Mesendoderm (in vitro differentiated cells): ENCODE results near the gene CTDNEP1.
A peak's percentile ranks its signal among the peaks of the same experiment; 100 is the strongest.

Experiments
- DNase-seq: peaks from one replicate; pipeline ENCODE4 v3.0.0; 2013
- H2AK5ac ChIP-seq: 2 replicates; pipeline ENCODE4 v1.6.1; 2013; ENCODE audit warnings: low read length, inconsistent platforms
- H2BK120ac ChIP-seq: 2 replicates; pipeline ENCODE4 v1.6.1; 2013; ENCODE audit warnings: low read depth, mild to moderate bottlenecking, low read length, moderate library complexity, mixed read lengths
- H2BK15ac ChIP-seq: replicated peaks from 2 replicates; pipeline ENCODE4 v1.6.1; 2013; ENCODE audit warnings: low read depth, mild to moderate bottlenecking, moderate library complexity
- H2BK5ac ChIP-seq: 2 replicates; pipeline ENCODE4 v1.6.1; 2013; ENCODE audit warnings: low read length, inconsistent platforms
- H3K18ac ChIP-seq: 2 replicates; pipeline ENCODE4 v1.6.1; 2013; ENCODE audit warnings: mild to moderate bottlenecking, low read length, mixed read lengths
- H3K23ac ChIP-seq: one replicate; pipeline ENCODE4 v1.6.1; 2013; ENCODE audit warnings: low read length
- H3K27ac ChIP-seq: 2 replicates; pipeline ENCODE4 v1.5.1; 2013; ENCODE audit warnings: low read depth, mild to moderate bottlenecking, inconsistent platforms, low read length, moderate library complexity
- H3K27me3 ChIP-seq: 2 replicates; pipeline ENCODE4 v1.6.1; 2013; ENCODE audit warnings: low read length, control low read depth, mild to moderate bottlenecking, inconsistent platforms; ENCODE audit not compliant: insufficient read depth, poor library complexity
- H3K36me3 ChIP-seq: 2 replicates; pipeline ENCODE4 v1.6.1; 2013; ENCODE audit warnings: low read length, inconsistent platforms; ENCODE audit not compliant: control insufficient read depth, insufficient read depth
- H3K4ac ChIP-seq: one replicate; pipeline ENCODE4 v1.6.1; 2013; ENCODE audit warnings: low read depth, mild to moderate bottlenecking, low read length, moderate library complexity
- H3K4me1 ChIP-seq: 2 replicates; pipeline ENCODE4 v1.6.1; 2013; ENCODE audit warnings: low read depth, low read length, inconsistent platforms; ENCODE audit not compliant: control insufficient read depth
- H3K4me2 ChIP-seq: 2 replicates; pipeline ENCODE4 v1.6.1; 2013; ENCODE audit warnings: low read length
- H3K4me3 ChIP-seq: 2 replicates; pipeline ENCODE4 v1.5.1; 2013; ENCODE audit warnings: mild to moderate bottlenecking, low read length
- H3K56ac ChIP-seq: one replicate; pipeline ENCODE4 v1.6.1; 2013; ENCODE audit warnings: low read length
- H3K79me1 ChIP-seq: 2 replicates; pipeline ENCODE4 v1.6.1; 2013; ENCODE audit warnings: low read length, inconsistent platforms
- H3K79me2 ChIP-seq: 2 replicates; pipeline ENCODE4 v1.6.1; 2013; ENCODE audit warnings: mild to moderate bottlenecking, low read length; ENCODE audit not compliant: control insufficient read depth, insufficient read depth
- H3K9ac ChIP-seq: 2 replicates; pipeline ENCODE4 v1.6.1; 2013; ENCODE audit warnings: low read length, inconsistent platforms
- H4K5ac ChIP-seq: one replicate; pipeline ENCODE4 v1.6.1; 2013; ENCODE audit warnings: low read length
- H4K8ac ChIP-seq: one replicate; pipeline ENCODE4 v1.6.1; 2013; ENCODE audit warnings: low read depth, mild to moderate bottlenecking, control low read depth, low read length, moderate library complexity
- WGBS: extraction: QIAGEN DNeasy Blood & Tissue Kit; methylation state at CpG from one replicate; pipeline ENCODE4 v1.1.7; 2013; ENCODE audit warnings: low lambda C conversion rate, missing lambda C conversion rate; ENCODE audit not compliant: insufficient coverage; ENCODE audit errors: extremely low coverage; 5-methylcytosine and 5-hydroxymethylcytosine counted together

CTDNEP1 gene

DNA sequence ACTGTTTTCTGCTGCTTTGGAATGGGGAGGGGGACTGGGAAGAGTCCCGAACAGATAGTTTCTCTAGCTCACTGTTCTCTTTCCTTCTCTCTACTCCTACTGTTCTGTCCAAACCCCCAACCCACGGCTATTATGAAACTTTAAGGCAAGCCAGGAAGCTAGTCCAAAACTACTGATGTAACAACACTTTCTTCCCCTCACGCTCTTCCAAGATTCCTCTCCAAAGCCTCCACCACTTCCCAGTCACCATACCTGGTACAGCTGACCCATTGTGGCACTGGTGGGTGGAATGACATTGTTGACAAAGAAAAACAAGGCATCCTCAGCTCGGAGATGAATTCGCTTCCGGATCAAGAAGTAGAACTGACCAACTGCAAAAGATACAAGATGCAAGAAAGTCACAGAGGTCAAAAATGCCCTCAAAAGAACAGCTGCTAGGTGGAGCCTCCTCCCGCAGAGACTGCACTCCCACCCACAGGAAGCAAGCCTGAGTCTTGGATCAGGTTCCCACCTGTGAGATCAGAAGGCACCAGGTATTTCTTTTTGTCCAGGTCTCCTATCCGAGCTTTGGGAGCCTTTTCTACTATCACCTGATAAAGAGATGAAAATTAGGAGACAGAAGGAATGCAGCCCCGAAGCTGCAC is 10.3 kb downstream of the CTDNEP1 start:
- peaks cover 11% of the 10 kb centered on the region for H3K36me3 ChIP-seq
- H4K8ac ChIP-seq: no peak overlapping the region
- H2BK15ac ChIP-seq: no peak overlapping the region
- H3K18ac ChIP-seq: no peak overlapping the region
- H3K4ac ChIP-seq: peak overlapping the region; percentile 39
- no peak overlapping the region for H3K27ac ChIP-seq
- H3K4me3 ChIP-seq: peak overlapping the region; percentile 57
- peak overlapping the region; percentile 100 for H3K56ac ChIP-seq
- DNase-seq: no peak
- H2BK120ac ChIP-seq: no peak overlapping the region
- H3K9ac ChIP-seq: peak overlapping the region; percentile 100
- H3K4me1 ChIP-seq: peaks cover 9% of the 10 kb centered on the region
- H3K79me2 ChIP-seq: peaks cover 41% of the 10 kb centered on the region
- peaks cover 14% of the 10 kb centered on the region for H3K79me1 ChIP-seq
- H3K23ac ChIP-seq: peak overlapping the region; percentile 15
- no peak overlapping the region for H2BK5ac ChIP-seq
- no peak overlapping the region for H2AK5ac ChIP-seq
- peak overlapping the region; percentile 99 for H3K4me2 ChIP-seq
- no peaks in the 10 kb centered on the region for H3K27me3 ChIP-seq
- no CpG with 5 or more reads among the region's 9 CpGs for WGBS
- H4K5ac ChIP-seq: no peak overlapping the region

DNA sequence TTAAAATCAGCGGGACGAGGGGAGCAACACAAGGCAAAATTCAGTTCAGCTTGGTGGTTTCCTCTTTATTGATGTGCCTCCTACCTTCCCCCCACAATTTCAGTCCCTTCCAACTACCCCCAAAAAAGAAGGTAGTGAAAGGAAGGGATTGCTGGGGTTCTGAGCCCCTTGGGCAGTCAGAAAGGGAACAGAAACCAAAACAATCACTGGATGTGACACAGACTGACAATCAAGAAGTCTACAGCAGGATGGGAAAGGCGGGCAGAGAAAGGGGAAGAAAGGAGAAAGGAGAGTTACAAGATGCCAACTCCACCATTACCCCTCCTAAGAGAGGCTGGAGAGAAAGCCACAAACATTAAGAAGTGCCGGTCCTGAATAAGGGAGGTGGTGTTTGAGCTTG is 11.2 kb downstream of the CTDNEP1 start:
- Histone ChIP-seq H2AK5ac (no peak overlapping the region), H4K5ac (no peak overlapping the region), H3K4ac (no peak overlapping the region), H3K56ac (peak overlapping the region; percentile 100), H3K79me2 (peaks cover 45% of the 10 kb centered on the region), H3K27me3 (no peaks in the 10 kb centered on the region), H3K9ac (peak overlapping the region; percentile 100), H3K18ac (no peak overlapping the region), H3K27ac (no peak overlapping the region), H3K4me1 (peaks cover 9% of the 10 kb centered on the region), H2BK5ac (no peak overlapping the region), H3K36me3 (peaks cover 16% of the 10 kb centered on the region), H2BK120ac (no peak overlapping the region), H2BK15ac (no peak overlapping the region), H4K8ac (no peak overlapping the region), H3K23ac (no peak overlapping the region), H3K79me1 (peaks cover 17% of the 10 kb centered on the region), H3K4me3 (no peak overlapping the region), H3K4me2 (no peak overlapping the region)
- WGBS: no CpG with 5 or more reads among the region's 4 CpGs
- DNase-seq: no peak

DNA sequence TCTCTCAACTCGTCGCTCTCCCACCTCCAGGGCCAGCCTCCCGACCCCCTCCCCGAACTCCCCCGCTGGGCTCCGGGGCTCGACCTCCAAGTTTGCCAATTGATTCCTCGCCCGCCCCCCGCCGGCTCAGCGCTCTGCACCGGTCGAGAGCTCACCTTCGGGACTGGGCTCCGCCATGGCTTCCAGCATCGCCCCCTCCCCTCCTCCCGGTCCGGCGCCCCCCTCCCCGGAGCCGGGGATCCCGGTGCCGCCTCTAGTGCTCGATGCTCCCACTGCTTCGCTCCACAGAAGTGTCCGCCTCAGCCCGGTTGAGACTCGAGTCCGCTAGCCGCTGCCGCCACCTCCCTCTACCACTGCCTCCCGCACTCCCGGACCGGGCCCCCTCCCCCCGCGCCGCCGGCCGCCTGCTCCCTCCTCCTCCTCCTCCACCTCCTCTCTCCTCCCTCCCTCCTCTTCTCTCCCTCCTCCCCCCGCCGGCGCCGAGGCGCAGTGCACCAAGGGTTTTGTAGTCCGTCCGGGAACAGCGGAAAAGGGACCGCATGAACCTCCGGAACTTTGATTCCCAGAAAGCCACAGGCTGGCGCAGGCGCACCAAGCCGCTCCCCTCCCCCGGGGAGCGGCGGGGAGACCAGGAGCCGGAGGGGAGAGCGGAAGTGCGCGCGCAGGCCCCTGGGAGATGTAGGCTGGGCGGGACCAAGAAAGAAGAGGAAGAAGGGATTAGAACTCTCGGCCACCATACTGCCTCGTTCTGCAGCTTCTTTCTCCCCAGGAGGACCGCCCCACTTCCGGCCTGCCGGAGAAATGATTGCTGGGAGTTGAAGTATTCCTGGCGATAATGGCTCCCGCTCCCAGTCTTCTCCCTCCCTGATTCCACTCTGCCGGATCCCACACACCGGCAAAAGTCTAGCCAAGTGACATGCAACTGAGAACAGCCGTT is 12.2 kb downstream of the CTDNEP1 start, which contains the start of gene PHF23:
Gene PHF23, minus strand, starts transcription at position 367 of the 937 bp plus-strand sequence. Its CDS starts 178 bp downstream, at position 189.
- Histone ChIP-seq H3K56ac (peak within 1 kb of the TSS; percentile 100), H2BK120ac (peak within 1 kb of the TSS; percentile 73), H4K5ac (no peak within 1 kb of the TSS), H3K4ac (peak within 1 kb of the TSS; percentile 99), H3K18ac (peak within 1 kb of the TSS; percentile 97), H3K4me1 (peaks cover 9% of the 10 kb centered on the region), H3K4me2 (peak within 1 kb of the TSS; percentile 68), H4K8ac (peak within 1 kb of the TSS; percentile 92), H3K36me3 (peaks cover 19% of the 10 kb centered on the region), H3K27me3 (no peaks in the 10 kb centered on the region), H3K79me1 (peaks cover 17% of the 10 kb centered on the region), H2AK5ac (peak within 1 kb of the TSS; percentile 81), H3K4me3 (peak within 1 kb of the TSS; percentile 99), H2BK15ac (no peak within 1 kb of the TSS), H3K9ac (peak within 1 kb of the TSS; percentile 99), H3K27ac (peak within 1 kb of the TSS; percentile 94), H2BK5ac (peak within 1 kb of the TSS; percentile 84), H3K23ac (peak within 1 kb of the TSS; percentile 57), H3K79me2 (peaks cover 45% of the 10 kb centered on the region)
- peak; percentile 100 for DNase-seq
- WGBS: no CpG with 5 or more reads among the region's 72 CpGs

DNA sequence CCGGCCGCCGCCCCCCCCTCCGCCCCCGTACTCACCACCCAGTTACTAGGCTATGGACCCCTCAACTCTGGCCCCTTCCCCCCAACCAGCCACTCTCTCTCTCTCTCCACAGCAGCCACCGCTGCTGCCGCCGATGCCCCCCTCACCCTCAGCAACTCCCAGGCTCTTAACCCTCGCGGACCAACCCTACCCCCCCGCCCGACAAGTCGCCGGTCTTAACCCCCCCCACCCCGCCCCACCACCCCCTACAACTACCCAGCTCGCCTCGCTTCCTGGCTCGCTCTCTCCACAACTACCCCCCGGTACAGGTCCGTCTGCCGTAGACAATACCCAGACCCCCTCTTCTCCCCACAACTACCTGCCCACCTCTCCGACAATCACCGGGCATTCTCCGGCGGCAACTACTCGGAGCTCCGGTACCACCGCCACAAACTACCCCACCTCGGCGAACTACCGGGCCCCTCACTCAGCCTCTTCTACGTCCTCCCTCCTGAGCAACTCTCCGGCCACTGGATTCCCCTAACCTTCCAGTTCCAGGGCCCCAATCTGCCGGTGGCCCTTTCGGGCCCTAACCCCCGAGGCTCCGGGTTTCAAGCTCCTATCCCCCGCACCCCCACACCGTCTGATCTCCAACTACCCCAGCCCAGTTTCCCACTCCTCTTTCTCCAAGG is 13.0 kb downstream of the CTDNEP1 start:
- Histone ChIP-seq H2AK5ac (peak overlapping the region; percentile 81), H3K56ac (peak overlapping the region; percentile 98), H3K27me3 (no peaks in the 10 kb centered on the region), H3K27ac (peak overlapping the region; percentile 94), H2BK15ac (no peak overlapping the region), H4K5ac (no peak overlapping the region), H3K4me3 (peak overlapping the region; percentile 99), H2BK120ac (peak overlapping the region; percentile 73), H4K8ac (peak overlapping the region; percentile 92), H3K23ac (peak overlapping the region; percentile 57), H3K4ac (peak overlapping the region; percentile 99), H3K36me3 (peaks cover 17% of the 10 kb centered on the region), H3K79me2 (peaks cover 48% of the 10 kb centered on the region), H3K79me1 (peaks cover 17% of the 10 kb centered on the region), H3K18ac (peak overlapping the region; percentile 97), H3K4me1 (peaks cover 9% of the 10 kb centered on the region), H2BK5ac (peak overlapping the region; percentile 84), H3K4me2 (peak overlapping the region; percentile 26), H3K9ac (peak overlapping the region; percentile 99)
- no peak for DNase-seq
- WGBS: no CpG with 5 or more reads among the region's 39 CpGs

DNA sequence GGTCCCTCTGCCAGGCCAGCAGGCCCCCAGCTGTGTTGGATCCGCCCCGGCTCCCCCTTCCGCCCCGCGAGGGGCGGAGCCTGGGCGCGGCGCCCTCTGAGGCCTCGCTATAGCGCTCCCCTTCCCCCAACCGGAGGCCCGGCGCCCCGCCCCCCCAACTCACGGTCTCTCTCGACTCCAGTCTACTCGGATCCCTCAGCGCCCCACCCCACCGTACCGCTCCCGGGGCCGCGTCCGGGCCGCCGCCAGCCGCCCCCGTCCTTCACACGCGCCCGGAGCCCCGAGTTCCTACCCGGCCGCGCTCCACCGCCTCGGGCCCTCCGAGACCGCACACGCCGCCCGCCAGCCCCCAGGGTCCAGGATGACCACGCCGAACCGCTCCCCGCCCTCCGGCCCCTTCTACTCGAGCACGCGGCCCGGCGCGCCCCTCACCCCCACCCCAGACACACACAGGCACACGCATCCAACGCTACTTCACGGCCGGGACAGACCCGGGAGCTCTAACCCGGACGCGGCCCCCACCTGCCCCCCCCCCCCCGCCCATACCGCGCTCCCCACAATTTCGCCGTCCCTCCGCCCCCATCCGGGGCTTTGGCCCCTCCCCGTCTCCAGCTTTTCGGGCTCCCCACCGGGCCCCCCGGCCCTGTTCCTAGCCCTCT is 13.6 kb downstream of the CTDNEP1 start:
- Histone ChIP-seq H3K9ac (peak overlapping the region; percentile 99), H2AK5ac (no peak overlapping the region), H3K4me1 (peaks cover 9% of the 10 kb centered on the region), H2BK5ac (no peak overlapping the region), H3K79me1 (peaks cover 19% of the 10 kb centered on the region), H3K36me3 (peaks cover 17% of the 10 kb centered on the region), H2BK120ac (peak overlapping the region; percentile 73), H3K4ac (peak overlapping the region; percentile 99), H3K4me2 (peak overlapping the region; percentile 77), H3K79me2 (peaks cover 53% of the 10 kb centered on the region), H3K18ac (peak overlapping the region; percentile 97), H4K5ac (no peak overlapping the region), H2BK15ac (no peak overlapping the region), H3K27ac (peak overlapping the region; percentile 94), H3K27me3 (no peaks in the 10 kb centered on the region), H3K56ac (peak overlapping the region; percentile 98), H3K23ac (peak overlapping the region; percentile 85), H4K8ac (no peak overlapping the region), H3K4me3 (peak overlapping the region; percentile 99)
- WGBS: no CpG with 5 or more reads among the region's 73 CpGs
- peak; percentile 71 for DNase-seq
